Endothelial cell of umbilical vein (primary cell): ENCODE data around the gene FANCF. TPM values are rescaled to one million over a fixed set of nuclear protein-coding genes. Genes with fewer than 3 reads are reported as not detected.

ENCODE experiments used
- BruUV-seq: library from RNA; stranded (reverse); fragments of 400-500 nt; replicated peaks from 2 replicates; lab custom pipeline; 2021; lab: Mats Ljungman, UMichigan
- CTCF ChIA-PET: fragments of 300-600, 350-600 bp; sonication (Branson Sonifier 250); formaldehyde crosslinking; loops from one replicate; lab custom pipeline; 2021; ENCODE audit warnings: antibody characterized with exemption, inconsistent platforms; lab: Charles Lee
- POLR2A ChIA-PET: fragments of 300-600, 350-600 bp; sonication (Branson Sonifier 250); formaldehyde crosslinking; loops from one replicate; lab custom pipeline; 2021; ENCODE audit warnings: antibody characterized with exemption, inconsistent platforms; lab: Charles Lee
- DNase-seq: peaks from one replicate; pipeline ENCODE4 v3.0.0-alpha.2; 2011; ENCODE audit warnings: low read depth, low spot score
- FAIRE-seq: peaks from 2 replicates; lab custom pipeline; 2011; peaks lifted over from hg19 to GRCh38; lab: Jason Lieb, UNC
- H2AFZ ChIP-seq: 2 replicates; pipeline ENCODE4 v1.6.0; 2012; ENCODE audit warnings: low read depth, low read length, control low read depth, inconsistent platforms
- H3K27ac ChIP-seq: 2 replicates; pipeline ENCODE4 v1.5.1; 2011; ENCODE audit warnings: low read depth, mild to moderate bottlenecking, control low read depth, low read length, moderate library complexity; ENCODE audit not compliant: insufficient read depth
- H3K27me3 ChIP-seq, 2 experiments: 2 replicates each; pipeline versions ENCODE4 v1.6.0 to v1.6.1; 2011; ENCODE audit warnings: low read length in 2 of 2, mixed read lengths in 1 of 2; ENCODE audit not compliant: control insufficient read depth in 2 of 2, insufficient read depth in 2 of 2
- H3K36me3 ChIP-seq, 2 experiments: 2 replicates in 1 of 2; 3 replicates in 1 of 2; pipeline ENCODE4 v1.5.1; 2011; ENCODE audit warnings: low read length in 2 of 2, mild to moderate bottlenecking in 1 of 2, moderate library complexity in 1 of 2; ENCODE audit not compliant: control insufficient read depth in 2 of 2, insufficient read depth in 2 of 2; ENCODE audit errors: extremely low read depth in 1 of 2
- H3K4me1 ChIP-seq: 3 replicates; pipeline ENCODE4 v1.5.1; 2011; ENCODE audit warnings: mild to moderate bottlenecking, low read length; ENCODE audit not compliant: control insufficient read depth, insufficient read depth; ENCODE audit errors: extremely low read depth
- H3K4me2 ChIP-seq: 2 replicates; pipeline ENCODE4 v1.6.1; 2011; ENCODE audit warnings: low read length, control low read depth, mixed read lengths; ENCODE audit not compliant: insufficient read depth
- H3K4me3 ChIP-seq, 3 experiments: fragments of 200-600 bp in 1 of 3; sonication (generic), shearing (Covaris generic) in 1 of 3; replicated peaks in 1 of 3; 2 replicates each; pipeline ENCODE4 v1.5.1; 2011 to 2016; ENCODE audit warnings: control low read depth in 3 of 3, low read length in 3 of 3, mild to moderate bottlenecking in 2 of 3, inconsistent platforms in 1 of 3, low read depth in 1 of 3, moderate library complexity in 1 of 3; ENCODE audit not compliant: insufficient read depth in 1 of 3
- H3K79me2 ChIP-seq: 2 replicates; pipeline ENCODE4 v1.6.0; 2012; ENCODE audit warnings: low read length, inconsistent platforms; ENCODE audit not compliant: control insufficient read depth, insufficient read depth
- H3K9ac ChIP-seq: replicated peaks from 2 replicates; pipeline ENCODE3; 2011; ENCODE audit warnings: low read length, control low read depth; ENCODE audit not compliant: insufficient read depth; ENCODE audit errors: extremely low read depth
- H3K9me1 ChIP-seq: replicated peaks from 3 replicates; pipeline ENCODE4 v1.6.0; 2011; ENCODE audit warnings: mild to moderate bottlenecking, low read length; ENCODE audit not compliant: control insufficient read depth, insufficient read depth; ENCODE audit errors: extremely low read depth
- H3K9me3 ChIP-seq: replicated peaks from 2 replicates; pipeline ENCODE4 v1.5.1; 2012; ENCODE audit warnings: low read length, inconsistent platforms; ENCODE audit not compliant: control insufficient read depth, insufficient read depth
- H4K20me1 ChIP-seq: replicated peaks from 2 replicates; pipeline ENCODE3; 2011; ENCODE audit warnings: mild to moderate bottlenecking, low read length; ENCODE audit not compliant: control insufficient read depth, insufficient read depth; ENCODE audit errors: extremely low read depth
- CTCF ChIP-seq, 2 donors: IDR thresholded peaks; 1 replicate in 1 of 2; 2 replicates in 1 of 2; pipeline ENCODE4 v1.5.1; 2011; ENCODE audit warnings: low read length in 2 of 2, mild to moderate bottlenecking in 2 of 2, moderate library complexity in 2 of 2, control low read depth in 1 of 2, inconsistent platforms in 1 of 2, low read depth in 1 of 2; ENCODE audit not compliant: insufficient read depth in 1 of 2; ENCODE audit errors: extremely low read depth in 1 of 2
- EZH2 ChIP-seq: IDR thresholded peaks from 2 replicates; pipeline ENCODE4 v1.6.1; 2012; ENCODE audit warnings: borderline replicate concordance, low read depth, mild to moderate bottlenecking, moderate library complexity, low read length, inconsistent platforms; ENCODE audit not compliant: severe bottlenecking
- FOS ChIP-seq: IDR thresholded peaks from 2 replicates; pipeline ENCODE4 v1.6.1; 2011; ENCODE audit warnings: mild to moderate bottlenecking, low read length, moderate library complexity, borderline replicate concordance; ENCODE audit not compliant: insufficient read depth
- GATA2 ChIP-seq: IDR thresholded peaks from 2 replicates; pipeline ENCODE4 v1.7.0; 2011; ENCODE audit warnings: low read depth, mild to moderate bottlenecking, moderate library complexity, mixed read lengths, low read length; ENCODE audit not compliant: insufficient read length, insufficient read depth
- JUN ChIP-seq: IDR thresholded peaks from 2 replicates; pipeline ENCODE4 v1.6.1; 2011; ENCODE audit warnings: borderline replicate concordance, low read depth; ENCODE audit not compliant: insufficient read length, insufficient read depth
- MYC ChIP-seq: IDR thresholded peaks from one replicate; pipeline ENCODE4 v1.6.1; 2011; ENCODE audit warnings: mild to moderate bottlenecking, low read depth, low read length
- POLR2A ChIP-seq: IDR thresholded peaks from 2 replicates; pipeline ENCODE4 v1.6.1; 2012; ENCODE audit warnings: low read depth, mild to moderate bottlenecking, control low read depth, low read length
- POLR2AphosphoS5 ChIP-seq: IDR thresholded peaks from 2 replicates; pipeline ENCODE4 v1.6.1; 2012; ENCODE audit warnings: low read depth, mild to moderate bottlenecking, control low read depth, low read length, moderate library complexity; ENCODE audit not compliant: insufficient read depth
- dilution Hi-C: fragments of 300-500 bp; cut with MboI; formaldehyde crosslinking; loops from one replicate; pipeline ENCODE4 v1.15.0; 2019; ENCODE audit warnings: low sequenced_read_pairs; ENCODE audit not compliant: extremely low pct_ligation_motif_present
- intact Hi-C: fragments of 100-400 bp; cut with micrococcal nuclease; formaldehyde crosslinking; loops from one replicate; pipeline ENCODE4 v1.10.0; 2022
- polyA plus RNA-seq, 4 experiments: library from polyadenylated mRNA; depleted of rRNA in 3 of 4; stranded (reverse) in 3 of 4; unstranded in 1 of 4; fragments of >200 nt; gene quantifications; 2 replicates each; pipeline versions ENCODE4 v1.2.1 to v1.2.3, GENCODE V29; 2011 to 2012; ENCODE audit warnings: missing spikeins in 1 of 4
- total RNA-seq: library from RNA; stranded (reverse); gene quantifications from 2 replicates; pipeline ENCODE4 v1.2.3, GENCODE V29; 2021
- TF ChIP-seq, protein P1 (sequence below): IDR thresholded peaks from 2 replicates; pipeline ENCODE4 v1.6.1; 2011; ENCODE audit not compliant: insufficient read depth, insufficient read length

Gene FANCF
- total and polyA plus RNA-seq, 2 donors (not counting 3 experiments of a cell fraction or from before 2014, with no cell fraction given): 2.6 to 7.6 TPM

GRCh38 chr11:22666688-22667439 lies 41.2 kb upstream of the FANCF start:
- H3K9me3 ChIP-seq: no peaks in the 10 kb centered on the region
- dilution Hi-C loops (no loop called here), intact Hi-C loops (no loop called here)
- no peaks in the 10 kb centered on the region for H4K20me1 ChIP-seq
- H3K9me1 ChIP-seq: no peaks in the 10 kb centered on the region
- peak overlapping the region in 1 of 3 experiments; percentile 14 for H3K4me3 ChIP-seq
- H2AFZ ChIP-seq: peak overlapping the region; percentile 70
- H3K27ac ChIP-seq: no peak overlapping the region
- TF ChIP-seq FOS (no peak), EZH2 (peak; percentile 72)
- H3K27me3 ChIP-seq: peaks cover 33 to 75% of the 10 kb centered on the region in 2 experiments
- FAIRE-seq: no peak
- H3K36me3 ChIP-seq: no peaks in the 10 kb centered on the region
- BruUV-seq: no TSS peak
- H3K4me2 ChIP-seq: peak overlapping the region; percentile 60
- CTCF ChIA-PET: interaction anchor here (1.9 kb wide), 1 partner anchor 121 kb away, joined by 8 read pairs; no protein-coding TSS in a partner anchor
- H3K79me2 ChIP-seq: no peaks in the 10 kb centered on the region
- POLR2A ChIA-PET: no interaction called here
- peak; percentile 2 for DNase-seq
- no peak overlapping the region for H3K9ac ChIP-seq
- H3K4me1 ChIP-seq: peaks cover 2% of the 10 kb centered on the region

- Histone ChIP-seq H3K36me3 (no peaks in the 10 kb centered on the region), H4K20me1 (no peaks in the 10 kb centered on the region), H3K9me3 (no peaks in the 10 kb centered on the region), H2AFZ (peak within 1 kb of the TSS; percentile 70), H3K4me1 (peaks cover 2% of the 10 kb centered on the region), H3K9me1 (no peaks in the 10 kb centered on the region), H3K27ac (no peak within 1 kb of the TSS), H3K4me2 (peak within 1 kb of the TSS; percentile 60), H3K79me2 (no peaks in the 10 kb centered on the region), H3K9ac (no peak within 1 kb of the TSS), H3K27me3 (peaks cover 33 to 70% of the 10 kb centered on the region in 2 experiments), H3K4me3 (peak within 1 kb of the TSS in 1 of 3 experiments; percentile 14)
- intact Hi-C loops: no loop called here
- TF ChIP-seq EZH2: no peak
- TF ChIP-seq CTCF (IDR thresholded peaks at IDR 0.05; ENCODE audit: extremely low read depth in 1 of 2, insufficient read depth in 1 of 2, low read depth in 1 of 2, low read length in 2 of 2): no peak
- TF ChIP-seq POLR2AphosphoS5: no peak
- no peak for TF ChIP-seq POLR2A
- TF ChIP-seq, protein P1, sequence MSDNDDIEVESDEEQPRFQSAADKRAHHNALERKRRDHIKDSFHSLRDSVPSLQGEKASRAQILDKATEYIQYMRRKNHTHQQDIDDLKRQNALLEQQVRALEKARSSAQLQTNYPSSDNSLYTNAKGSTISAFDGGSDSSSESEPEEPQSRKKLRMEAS: no peak
- TF ChIP-seq JUN: no peak
- no peak for TF ChIP-seq MYC
- TF ChIP-seq FOS: no peak
- no peak for TF ChIP-seq GATA2
- BruUV-seq: no TSS peak
- ChIA-PET CTCF (interaction anchor here (1.1 to 1.9 kb wide), 2 partner anchors 122 to 163 kb away, joined by 3 to 8 read pairs; partner anchors contain the start of gene SVIP), POLR2A (no interaction called here)
- DNase-seq (no peak), FAIRE-seq (no peak)
- dilution Hi-C loops: no loop called here
These were observed 40.7 kb upstream of the FANCF start, which contains the start of gene GAS2 for GRCh38 chr11:22666325-22666687. Gene GAS2, plus strand, starts transcription at chr11:22666611. Its CDS starts 8,259 bp downstream, at chr11:22674870.
